Measurements from ENCODE around the gene PLEKHM3.
A peak's percentile ranks its signal among the peaks of the same experiment; 100 is the strongest.

Gene PLEKHM3

DNA sequence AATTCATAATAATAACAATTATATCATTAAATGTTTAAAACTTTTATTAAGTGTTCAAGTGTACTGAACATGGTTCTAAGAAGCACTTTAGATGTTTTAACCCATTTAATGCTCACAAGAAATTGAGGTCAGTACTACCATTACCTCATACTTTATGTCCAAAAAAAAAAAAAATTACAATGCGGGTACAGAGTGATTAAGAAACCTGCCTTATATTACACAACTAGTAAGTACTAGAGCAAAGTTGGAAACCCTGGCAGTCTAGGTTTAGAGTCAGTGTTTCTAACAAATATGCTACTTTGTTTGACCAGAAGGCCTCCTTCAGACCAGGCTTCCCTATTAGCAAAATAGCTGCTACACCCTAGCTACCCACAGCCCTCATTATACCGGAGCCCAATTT, 28.5 kb downstream of the PLEKHM3 start:
- DNase-seq (ENCODE audit: insufficient read length, low spot score) (no peak), FAIRE-seq (no peak)

- DNase-seq (ENCODE audit: insufficient read length, low spot score) (no peak), FAIRE-seq (no peak)
Observed at GRCh38 chr2:207995887-207996286, 29.4 kb downstream of the PLEKHM3 start.

- FAIRE-seq (peak; percentile 64), DNase-seq (ENCODE audit: insufficient read length, low spot score) (no peak)
Observed at GRCh38 chr2:207993151-207993763, 32.1 kb downstream of the PLEKHM3 start.

DNA sequence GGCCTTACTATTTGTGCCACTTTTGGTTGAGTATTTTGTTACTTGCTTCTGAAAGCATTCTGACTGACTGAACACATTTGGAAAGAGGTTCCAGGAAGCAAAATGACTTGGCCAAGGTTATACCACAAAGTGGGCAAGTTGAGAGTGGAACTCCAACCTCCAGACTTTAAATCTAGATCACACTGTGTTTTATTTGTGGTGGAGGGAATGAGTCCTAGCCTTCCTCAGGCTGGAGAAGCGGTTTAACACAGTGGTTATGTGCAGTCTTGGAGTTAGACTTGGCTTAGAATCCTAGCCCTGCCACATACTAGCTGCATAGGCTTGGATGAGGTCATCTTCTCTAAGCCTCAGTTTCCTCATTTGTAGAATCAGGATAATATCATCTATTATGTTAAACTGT, 33.4 kb downstream of the PLEKHM3 start:
- FAIRE-seq (no peak), DNase-seq (ENCODE audit: insufficient read length, low spot score) (no peak)

DNA sequence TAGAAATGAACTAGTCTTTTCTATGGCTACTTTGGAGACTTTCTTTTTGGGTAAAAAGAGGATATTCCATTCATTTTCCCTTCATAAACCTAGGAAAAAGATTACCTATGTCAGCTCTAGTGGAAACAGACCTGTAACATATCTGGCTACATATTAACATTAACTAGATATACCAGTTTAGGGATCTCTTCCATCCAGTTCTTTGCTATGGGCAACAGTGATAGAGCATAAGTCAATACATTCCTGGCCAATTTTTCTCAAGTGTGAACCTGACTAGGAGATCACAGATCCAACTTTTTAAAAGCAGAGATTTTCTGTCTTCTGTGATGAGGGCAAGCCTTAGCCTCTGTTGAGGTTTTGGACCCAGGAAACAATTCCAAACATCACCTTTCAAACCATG, 34.5 kb downstream of the PLEKHM3 start:
- no peak for DNase-seq (ENCODE audit: insufficient read length, low spot score)
- FAIRE-seq: no peak

DNA sequence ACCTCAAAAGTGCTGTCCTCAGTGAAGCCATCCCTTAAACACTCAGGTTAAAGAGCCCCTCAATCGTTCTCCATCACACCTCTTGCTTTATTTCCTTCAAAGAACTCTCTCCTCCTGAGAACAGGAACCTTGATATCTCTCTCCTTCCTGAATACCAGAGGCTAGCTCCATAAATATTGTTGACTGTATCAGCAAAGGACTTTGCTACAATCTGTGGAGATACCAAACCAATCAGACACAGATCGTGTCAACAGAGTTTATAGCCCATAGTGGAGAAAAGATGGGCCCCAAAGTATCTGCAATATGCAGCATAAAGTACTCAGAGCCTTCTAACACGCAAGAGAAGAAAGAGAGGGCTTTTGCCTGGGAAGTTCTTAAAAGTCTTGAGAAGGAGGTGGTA, 36.4 kb downstream of the PLEKHM3 start:
- no peak for DNase-seq (ENCODE audit: insufficient read length, low spot score)
- no peak for FAIRE-seq

- no peak for FAIRE-seq
- no peak for DNase-seq (ENCODE audit: insufficient read length, low spot score)
Observed at GRCh38 chr2:207987025-207987716, 38.2 kb downstream of the PLEKHM3 start.

DNA sequence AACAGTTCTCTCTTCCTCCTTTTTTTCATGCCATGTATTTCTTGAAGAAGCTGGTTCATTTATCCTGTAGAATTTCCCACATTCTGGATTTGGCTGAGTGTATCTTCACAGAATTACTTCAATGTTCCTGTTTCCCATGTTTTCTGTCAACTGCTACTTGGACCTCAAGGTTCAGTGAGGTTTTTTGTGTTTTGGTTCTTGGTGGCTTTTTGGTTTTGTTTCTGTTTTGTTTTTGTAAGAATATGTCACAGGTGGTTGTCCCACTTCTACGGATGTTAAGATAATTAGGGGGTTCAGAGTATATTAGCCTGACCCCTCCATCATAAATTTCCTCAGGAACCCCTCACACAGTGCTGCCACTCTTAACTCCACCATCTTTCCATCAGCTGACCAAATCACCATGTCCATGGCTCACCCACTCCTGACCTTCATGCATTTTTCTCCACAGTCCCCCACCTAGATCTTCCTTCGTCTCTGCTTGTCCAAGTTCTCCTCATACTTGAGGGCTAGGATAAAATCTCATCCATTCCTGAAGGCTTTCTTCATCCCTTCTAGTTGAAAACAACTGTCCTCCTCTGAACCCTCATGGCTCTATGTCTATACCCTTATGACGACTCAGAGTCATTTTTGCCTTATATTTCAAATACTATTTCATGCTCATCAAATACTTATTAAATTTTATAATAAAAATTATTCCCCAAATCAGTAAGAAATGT, 40.4 kb downstream of the PLEKHM3 start:
- no peak for DNase-seq (ENCODE audit: insufficient read length, low spot score)
- FAIRE-seq: no peak

DNA sequence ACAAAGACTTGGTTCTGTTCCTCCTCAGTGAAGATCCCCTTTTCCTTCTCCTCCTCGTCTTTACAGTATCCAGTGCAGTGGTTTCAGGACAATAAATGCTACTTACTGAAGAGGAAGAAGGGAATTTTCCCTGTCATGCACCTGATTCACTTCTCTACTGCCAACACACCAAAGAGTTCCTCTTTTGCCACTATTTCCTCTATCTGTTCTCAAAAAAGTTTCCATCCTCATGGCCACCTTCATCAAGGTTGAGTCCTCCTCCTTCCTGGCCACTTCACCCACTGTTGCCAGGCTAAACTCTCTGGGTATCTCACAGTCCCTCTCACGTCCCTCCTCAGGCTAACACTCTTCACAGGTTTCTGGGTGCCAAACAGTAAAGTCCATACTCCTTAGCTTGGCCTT, 41.7 kb downstream of the PLEKHM3 start:
- FAIRE-seq (peak; percentile 84), DNase-seq (ENCODE audit: insufficient read length, low spot score) (no peak)

DNA sequence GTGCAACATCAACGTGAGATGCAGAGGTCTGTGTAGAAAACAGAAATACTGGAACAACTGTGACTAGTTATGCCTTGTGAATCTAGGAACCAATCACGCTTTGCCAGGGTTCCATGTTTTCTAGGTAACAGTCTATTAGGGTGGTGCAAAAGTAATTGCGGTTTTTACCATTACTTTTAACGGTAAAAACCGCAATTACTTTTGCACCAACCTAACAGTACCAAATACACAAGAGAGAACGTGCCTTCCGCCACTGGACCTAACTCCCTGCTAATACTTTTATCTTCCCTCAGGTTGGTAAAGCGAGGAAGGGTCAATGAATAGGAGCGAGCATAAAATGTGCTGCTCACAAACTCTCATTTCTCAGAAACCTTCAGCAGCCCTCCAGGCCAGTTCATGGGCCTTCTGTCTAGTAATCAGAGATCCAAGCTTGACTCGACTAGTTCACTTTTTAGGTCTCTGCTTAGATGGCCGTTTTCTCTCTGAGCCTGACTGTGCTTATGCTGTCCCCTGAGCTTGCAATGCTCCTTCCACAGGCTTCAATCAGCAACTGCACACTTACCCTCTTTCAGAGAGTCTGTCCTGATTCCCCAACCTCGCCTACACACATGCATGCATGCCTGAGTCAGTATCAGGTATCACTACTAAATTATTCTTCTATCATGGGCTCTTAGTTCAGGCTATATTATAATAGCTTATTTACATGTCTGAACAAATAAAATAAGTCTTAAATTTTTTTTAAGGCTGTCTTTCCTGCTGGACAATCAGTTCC, 47.0 kb downstream of the PLEKHM3 start:
- FAIRE-seq (no peak), DNase-seq (ENCODE audit: insufficient read length, low spot score) (no peak)

GRCh38 chr2:207975921-207976320, 49.4 kb downstream of the PLEKHM3 start:
- DNase-seq (ENCODE audit: insufficient read length, low spot score) (no peak), FAIRE-seq (no peak)

- no peak for FAIRE-seq
- no peak for DNase-seq (ENCODE audit: insufficient read length, low spot score)
Observed at GRCh38 chr2:207974216-207974605, 51.1 kb downstream of the PLEKHM3 start.

DNA sequence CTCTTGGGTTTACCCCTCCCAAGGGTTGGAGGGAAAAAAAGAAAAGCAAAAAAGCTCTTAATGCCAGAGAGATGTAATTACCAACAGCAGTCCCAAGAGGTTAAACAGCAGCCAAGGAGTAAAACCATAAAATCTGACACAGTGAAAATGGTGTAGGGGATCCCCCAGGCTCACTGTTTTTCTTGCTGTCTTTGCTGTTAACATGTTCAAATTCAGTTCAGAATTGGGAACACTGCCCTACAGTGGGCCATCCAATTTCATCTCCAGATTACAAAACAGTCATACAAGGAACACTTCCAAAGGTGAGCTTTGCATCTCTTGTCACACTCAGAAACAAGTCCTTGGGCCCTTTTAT, 54.5 kb downstream of the PLEKHM3 start:
- FAIRE-seq: no peak
- no peak for DNase-seq (ENCODE audit: insufficient read length, low spot score)

GRCh38 chr2:207970147-207970825, 55.0 kb downstream of the PLEKHM3 start:
- no peak for FAIRE-seq
- no peak for DNase-seq (ENCODE audit: insufficient read length, low spot score)

- DNase-seq (ENCODE audit: insufficient read length, low spot score) (no peak), FAIRE-seq (no peak)
Observed at GRCh38 chr2:207969249-207969648, 56.1 kb downstream of the PLEKHM3 start.

- FAIRE-seq (no peak), DNase-seq (ENCODE audit: insufficient read length, low spot score) (no peak)
Observed at GRCh38 chr2:207967121-207967520, 58.2 kb downstream of the PLEKHM3 start.

DNA sequence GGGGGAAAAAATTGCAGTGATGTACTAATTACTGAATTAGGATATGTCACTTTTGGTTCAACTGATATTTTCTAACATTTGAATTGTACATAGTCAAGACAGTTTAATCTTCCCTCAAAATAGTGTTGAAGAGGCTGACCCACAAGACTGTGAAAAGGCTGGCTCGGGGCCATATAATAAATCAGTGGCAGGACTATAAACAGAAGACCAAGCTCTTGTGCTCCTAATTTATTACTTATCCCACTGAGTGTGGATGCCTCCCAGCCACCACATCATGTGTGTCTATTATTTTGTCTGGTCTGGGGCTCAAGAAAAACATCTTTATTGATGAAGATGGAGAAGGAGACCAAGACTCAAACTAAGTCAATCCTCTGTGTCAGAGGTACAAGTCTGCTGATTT, 64.4 kb downstream of the PLEKHM3 start:
- DNase-seq (ENCODE audit: insufficient read length, low spot score) (no peak), FAIRE-seq (no peak)

GRCh38 chr2:207960090-207960489, 65.2 kb downstream of the PLEKHM3 start:
- FAIRE-seq (no peak), DNase-seq (ENCODE audit: insufficient read length, low spot score) (no peak)

DNA sequence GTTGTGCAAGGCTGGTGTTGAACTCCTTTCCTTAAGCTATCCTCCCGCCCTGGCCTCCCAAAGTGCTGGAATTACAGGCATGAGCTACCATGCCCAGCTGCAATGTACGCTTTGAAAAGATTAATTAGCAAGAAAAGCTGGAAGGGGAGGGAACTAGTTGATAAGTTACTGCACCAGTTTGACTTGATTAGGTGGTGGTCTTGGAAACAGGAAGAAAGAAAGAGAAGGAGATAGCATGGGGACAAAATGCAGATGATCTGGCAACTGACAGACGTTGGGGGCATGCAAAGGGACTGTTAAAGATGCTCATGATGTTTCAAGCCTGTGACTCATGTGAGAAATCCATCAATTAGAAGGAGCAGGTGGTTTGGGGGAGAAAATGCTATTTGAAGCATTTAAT, 68.6 kb downstream of the PLEKHM3 start:
- no peak for DNase-seq (ENCODE audit: insufficient read length, low spot score)
- FAIRE-seq: no peak

- DNase-seq (ENCODE audit: insufficient read length, low spot score) (no peak), FAIRE-seq (no peak)
Observed at GRCh38 chr2:207955456-207955855, 69.9 kb downstream of the PLEKHM3 start.

- FAIRE-seq: no peak
- no peak for DNase-seq (ENCODE audit: insufficient read length, low spot score)
Observed at GRCh38 chr2:207953354-207953753, 72.0 kb downstream of the PLEKHM3 start.

Measured in GM19239 (cell line).